ENCODE results near the gene VPS37C. TPM values are rescaled to one million over a fixed set of nuclear protein-coding genes. Genes with fewer than 3 reads are reported as not detected.

The VPS37C gene
- total RNA-seq, 4 donors from 2014 or later, result 26.4 to 36.3 (median 35.7) TPM

GRCh38 chr11:61149624-61150615, 11.3 kb downstream of the VPS37C start:
- 36% methylated on average over 11 of the region's 13 CpGs for WGBS
- H3K36me3 ChIP-seq, result peaks cover 3% of the 10 kb centered on the region
- peaks cover 67% of the 10 kb centered on the region for H3K4me1 ChIP-seq
- TF ChIP-seq CTCF (IDR thresholded peaks at IDR 0.05) (no peak), POLR2A (IDR thresholded peaks at IDR 0.05) (no peak), POLR2AphosphoS5 (IDR thresholded peaks at IDR 0.05) (no peak), EP300 (IDR thresholded peaks at IDR 0.05) (no peak)
- H3K4me3 ChIP-seq, result no peak overlapping the region
- no peak overlapping the region for H3K27ac ChIP-seq
- no peaks in the 10 kb centered on the region for H3K27me3 ChIP-seq
- H3K9me3 ChIP-seq, result no peaks in the 10 kb centered on the region
- no peak for DNase-seq (ENCODE audit: low spot score in 2 of 2)

- no peaks in the 10 kb centered on the region for H3K36me3 ChIP-seq
- TF ChIP-seq EP300 (IDR thresholded peaks at IDR 0.05) (no peak), POLR2AphosphoS5 (IDR thresholded peaks at IDR 0.05) (no peak), POLR2A (IDR thresholded peaks at IDR 0.05) (no peak), CTCF (IDR thresholded peaks at IDR 0.05) (no peak)
- WGBS, result 69% methylated on average over 11 of the region's 11 CpGs
- H3K27me3 ChIP-seq, result no peaks in the 10 kb centered on the region
- H3K4me1 ChIP-seq, result peaks cover 58% of the 10 kb centered on the region
- DNase-seq (ENCODE audit: low spot score in 2 of 2), result no peak
- H3K27ac ChIP-seq, result no peak overlapping the region
- no peak overlapping the region for H3K4me3 ChIP-seq
- H3K9me3 ChIP-seq, result no peaks in the 10 kb centered on the region
These were observed 13.2 kb downstream of the VPS37C start for GRCh38 chr11:61147791-61148620.

GRCh38 chr11:61147271-61147670, 14.0 kb downstream of the VPS37C start:
- Histone ChIP-seq H3K36me3 (no peaks in the 10 kb centered on the region), H3K9me3 (no peaks in the 10 kb centered on the region), H3K27ac (no peak overlapping the region), H3K27me3 (no peaks in the 10 kb centered on the region), H3K4me3 (no peak overlapping the region), H3K4me1 (peaks cover 52% of the 10 kb centered on the region)
- no peak for DNase-seq (ENCODE audit: low spot score in 2 of 2)
- 74% methylated on average over 10 of the region's 10 CpGs for WGBS
- TF ChIP-seq POLR2AphosphoS5 (IDR thresholded peaks at IDR 0.05) (no peak), POLR2A (IDR thresholded peaks at IDR 0.05) (no peak), EP300 (IDR thresholded peaks at IDR 0.05) (no peak), CTCF (IDR thresholded peaks at IDR 0.05) (no peak)

GRCh38 chr11:61146416-61146815, 14.8 kb downstream of the VPS37C start:
- Histone ChIP-seq H3K4me1 (peaks cover 50% of the 10 kb centered on the region), H3K4me3 (no peak overlapping the region), H3K27me3 (no peaks in the 10 kb centered on the region), H3K27ac (no peak overlapping the region), H3K9me3 (no peaks in the 10 kb centered on the region), H3K36me3 (no peaks in the 10 kb centered on the region)
- no peak for DNase-seq (ENCODE audit: low spot score in 2 of 2)
- 89% methylated on average over 9 of the region's 9 CpGs for WGBS
- TF ChIP-seq POLR2A (IDR thresholded peaks at IDR 0.05) (no peak), CTCF (IDR thresholded peaks at IDR 0.05) (no peak), EP300 (IDR thresholded peaks at IDR 0.05) (no peak), POLR2AphosphoS5 (IDR thresholded peaks at IDR 0.05) (no peak)
